Epithelial cell of proximal tubule (primary cell): ENCODE results near the gene TRIP12. TPM values are rescaled to one million over a fixed set of nuclear protein-coding genes. Genes with fewer than 3 reads are reported as not detected.

Source experiments
- DNase-seq: peaks from one replicate; pipeline ENCODE4 v3.0.0-alpha.2; 2011; ENCODE audit warnings: low read depth
- H3K4me3 ChIP-seq: 2 replicates; pipeline ENCODE4 v1.5.1; 2011; ENCODE audit warnings: low read depth, mild to moderate bottlenecking, low read length
- CTCF ChIP-seq: conservative IDR thresholded peaks from 2 replicates; pipeline ENCODE4 v1.5.1; 2012; ENCODE audit warnings: low read depth, mild to moderate bottlenecking, low read length
- total RNA-seq: library from RNA; depleted of rRNA; stranded (reverse); fragments of >200 nt; gene quantifications from 2 replicates; pipeline ENCODE4 v1.2.3, GENCODE V29; 2015

TRIP12 gene
- total RNA-seq, 1 donor from 2014 or later: 84.1 TPM

- no peak for DNase-seq
- TF ChIP-seq CTCF: no peak
- H3K4me3 ChIP-seq: no peak overlapping the region
Measured at GRCh38 chr2:229888031-229888430, 33.8 kb downstream of the TRIP12 start.

- no peak for TF ChIP-seq CTCF
- H3K4me3 ChIP-seq: no peak overlapping the region
- DNase-seq: no peak
Measured at GRCh38 chr2:229887441-229887840, 34.4 kb downstream of the TRIP12 start.

- H3K4me3 ChIP-seq: no peak overlapping the region
- DNase-seq: no peak
- no peak for TF ChIP-seq CTCF
Measured at GRCh38 chr2:229884775-229885699, 36.8 kb downstream of the TRIP12 start.

- DNase-seq: no peak
- H3K4me3 ChIP-seq: no peak overlapping the region
- TF ChIP-seq CTCF: no peak
Measured at GRCh38 chr2:229882583-229882982, 39.2 kb downstream of the TRIP12 start.

GRCh38 chr2:229880892-229881586 lies 40.8 kb downstream of the TRIP12 start:
- H3K4me3 ChIP-seq: no peak overlapping the region
- TF ChIP-seq CTCF: no peak
- DNase-seq: no peak

GRCh38 chr2:229879191-229879950 lies 42.4 kb downstream of the TRIP12 start:
- no peak for DNase-seq

More at GRCh38 chr2:229879191-229879950, 42.4 kb downstream of the TRIP12 start:
- H3K4me3 ChIP-seq: no peak overlapping the region
- no peak for TF ChIP-seq CTCF
